ENCODE results near the gene KRTAP10-3. TPM values are rescaled to one million over a fixed set of nuclear protein-coding genes. Genes with fewer than 3 reads are reported as not detected.

KRTAP10-3 gene
- total RNA-seq, 1 experiment from 2014 or later, result not detected

DNA sequence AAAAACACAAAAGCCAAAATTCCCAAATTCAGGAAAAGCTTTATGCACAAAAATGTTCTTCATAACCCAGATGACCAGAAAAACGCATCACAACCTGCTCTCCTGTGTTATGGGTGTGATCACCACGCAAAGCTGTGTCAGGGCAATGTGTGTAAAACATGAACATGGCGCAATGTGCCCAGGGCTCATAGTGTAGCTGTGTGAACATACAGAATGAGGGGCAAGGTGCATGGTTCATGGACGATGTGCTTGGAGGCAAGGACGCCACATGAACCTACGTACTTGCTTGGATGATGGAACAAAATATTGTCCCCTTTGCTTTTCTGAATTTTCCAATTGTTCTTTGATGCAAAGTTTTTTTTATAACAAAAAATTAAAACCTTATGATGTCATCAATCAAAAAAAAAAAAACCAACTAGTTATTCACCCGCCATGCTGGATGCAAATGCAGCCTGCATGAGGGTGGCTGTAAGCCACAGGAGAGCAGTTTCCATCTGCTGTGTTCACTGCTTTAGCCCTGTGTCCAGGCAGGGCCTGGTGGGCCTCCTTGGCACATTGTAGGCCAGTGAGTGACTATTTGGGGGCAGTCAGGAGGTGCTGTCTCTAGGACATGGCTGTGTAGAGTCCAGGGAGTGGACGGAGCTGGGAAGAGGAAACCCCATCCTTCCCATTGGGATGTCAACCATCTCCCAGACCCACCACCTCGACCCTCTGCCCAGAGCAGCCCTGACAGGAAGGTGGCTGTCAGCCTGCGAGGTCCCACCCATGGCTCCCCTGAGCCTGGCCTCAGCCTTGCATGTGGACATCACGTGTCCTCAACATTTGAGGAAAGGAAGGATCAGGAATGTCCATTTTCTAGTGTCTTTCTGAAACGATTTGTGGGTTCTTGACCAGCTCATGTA lies 32.2 kb downstream of the KRTAP10-3 start:
- no peak for DNase-seq (ENCODE audit: low read depth, low spot score)
- BruUV-seq (replicated peaks), result no TSS peak
- Histone ChIP-seq H3K9me2 (ENCODE audit: insufficient read depth) (no peaks in the 10 kb centered on the region), H3K27me3 (ENCODE audit: insufficient read depth, low read length) (no peaks in the 10 kb centered on the region), H2AFZ (ENCODE audit: low read depth, low read length, poor library complexity, severe bottlenecking) (no peak overlapping the region), H4K20me1 (ENCODE audit: insufficient read depth) (no peaks in the 10 kb centered on the region), H3K4me2 (ENCODE audit: low read length) (no peak overlapping the region), H3K4me1 (ENCODE audit: control insufficient read depth in 1 of 2, insufficient read depth in 2 of 2, low read length in 2 of 2) (no peaks in the 10 kb centered on the region), H3K27ac (ENCODE audit: low read depth, low read length) (no peak overlapping the region), H3K9ac (ENCODE audit: low read length) (no peak overlapping the region), H3K79me2 (ENCODE audit: insufficient read depth, low read length) (no peaks in the 10 kb centered on the region), H3K4me3 (replicated peaks in 1 of 2; ENCODE audit: low read depth in 1 of 2, low read length in 2 of 2) (no peak overlapping the region), H3K9me3 (ENCODE audit: control insufficient read depth in 1 of 2, insufficient read depth in 1 of 2, low read depth in 1 of 2, low read length in 2 of 2) (peaks cover 4 to 17% of the 10 kb centered on the region in 2 experiments; a peak in 1 of 4 replicates), H3K36me3 (ENCODE audit: control insufficient read depth in 1 of 2, insufficient read depth in 2 of 2, low read length in 2 of 2) (no peaks in the 10 kb centered on the region)
- TF ChIP-seq POLR2AphosphoS5 (IDR thresholded peaks at IDR 0.05; ENCODE audit: low read depth, low read length), result no peak
- no peak for TF ChIP-seq SRF (IDR thresholded peaks at IDR 0.05; ENCODE audit: low read depth)
- TF ChIP-seq ZNF274 (IDR thresholded peaks at IDR 0.05; ENCODE audit: low read depth, low read length), result no peak
- no peak for TF ChIP-seq CBX3 (IDR thresholded peaks at IDR 0.05; ENCODE audit: low read depth)
- TF ChIP-seq, protein P1, sequence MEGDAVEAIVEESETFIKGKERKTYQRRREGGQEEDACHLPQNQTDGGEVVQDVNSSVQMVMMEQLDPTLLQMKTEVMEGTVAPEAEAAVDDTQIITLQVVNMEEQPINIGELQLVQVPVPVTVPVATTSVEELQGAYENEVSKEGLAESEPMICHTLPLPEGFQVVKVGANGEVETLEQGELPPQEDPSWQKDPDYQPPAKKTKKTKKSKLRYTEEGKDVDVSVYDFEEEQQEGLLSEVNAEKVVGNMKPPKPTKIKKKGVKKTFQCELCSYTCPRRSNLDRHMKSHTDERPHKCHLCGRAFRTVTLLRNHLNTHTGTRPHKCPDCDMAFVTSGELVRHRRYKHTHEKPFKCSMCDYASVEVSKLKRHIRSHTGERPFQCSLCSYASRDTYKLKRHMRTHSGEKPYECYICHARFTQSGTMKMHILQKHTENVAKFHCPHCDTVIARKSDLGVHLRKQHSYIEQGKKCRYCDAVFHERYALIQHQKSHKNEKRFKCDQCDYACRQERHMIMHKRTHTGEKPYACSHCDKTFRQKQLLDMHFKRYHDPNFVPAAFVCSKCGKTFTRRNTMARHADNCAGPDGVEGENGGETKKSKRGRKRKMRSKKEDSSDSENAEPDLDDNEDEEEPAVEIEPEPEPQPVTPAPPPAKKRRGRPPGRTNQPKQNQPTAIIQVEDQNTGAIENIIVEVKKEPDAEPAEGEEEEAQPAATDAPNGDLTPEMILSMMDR (IDR thresholded peaks at IDR 0.05 in 2 of 3, conservative IDR thresholded peaks at IDR 0.05 in 1 of 3; ENCODE audit: borderline replicate concordance in 1 of 3, insufficient read depth in 1 of 3, low read depth in 2 of 3, low read length in 2 of 3), result no peak
- no peak for TF ChIP-seq RAD21 (IDR thresholded peaks at IDR 0.05; ENCODE audit: low read depth)
- TF ChIP-seq ZFX (IDR thresholded peaks at IDR 0.05), result no peak
- TF ChIP-seq ELF1 (IDR thresholded peaks at IDR 0.05; ENCODE audit: borderline replicate concordance, low read depth), result no peak
- no peak for TF ChIP-seq REST (IDR thresholded peaks at IDR 0.05; ENCODE audit: low read depth)
- TF ChIP-seq YY1 (IDR thresholded peaks at IDR 0.05; ENCODE audit: extremely low read depth, insufficient replicate concordance, low read depth, low read length), result no peak
- TF ChIP-seq SIN3A (IDR thresholded peaks at IDR 0.05; ENCODE audit: low read depth), result no peak
- no peak for TF ChIP-seq EZH2 (IDR thresholded peaks at IDR 0.05)
- no peak for TF ChIP-seq POLR2A (IDR thresholded peaks at IDR 0.05; ENCODE audit: borderline replicate concordance, extremely low read depth, insufficient read depth, insufficient read length)
- POLR2A ChIA-PET, result no interaction called here
- intact Hi-C loops (cut with micrococcal nuclease), result no loop called here
- RAD21 ChIA-PET (ENCODE audit: low non-redundant PET in 1 of 2, low total read pairs in 2 of 2, uncharacterized antibody in 2 of 2, unreplicated experiment in 2 of 2), result no interaction called here
- no peak for ATAC-seq
- CTCF ChIA-PET, result no interaction called here
